Smooth muscle cell (in vitro differentiated cells): ENCODE results near the gene HPCAL1. TPM values are rescaled to one million over a fixed set of nuclear protein-coding genes. Genes with fewer than 3 reads are reported as not detected.

Experiments
- DNase-seq: peaks from one replicate; lab custom pipeline; 2025; ENCODE audit not compliant: unreplicated experiment; lab: John Stamatoyannopoulos, UW
- H2AFZ ChIP-seq: fragments of 200-600 bp; sonication (generic); 2 replicates; pipeline ENCODE4 v1.6.0; 2016; ENCODE audit warnings: antibody characterized with exemption, low read depth, mild to moderate bottlenecking
- H3F3A ChIP-seq: fragments of 200-600 bp; sonication (generic); 2 replicates; pipeline ENCODE4 v1.6.0; 2017; ENCODE audit warnings: antibody characterized with exemption, low read depth
- H3K27ac ChIP-seq: fragments of 200-600 bp; sonication (generic); 2 replicates; pipeline ENCODE4 v1.5.1; 2016; ENCODE audit warnings: low read depth, mild to moderate bottlenecking
- H3K27me3 ChIP-seq: fragments of 200-600 bp; sonication (generic); 2 replicates; pipeline ENCODE4 v1.6.1; 2016; ENCODE audit warnings: low read depth, mild to moderate bottlenecking
- H3K36me3 ChIP-seq: fragments of 200-600 bp; sonication (generic); 2 replicates; pipeline ENCODE4 v1.5.1; 2016; ENCODE audit warnings: low read depth
- H3K4me1 ChIP-seq: fragments of 200-600 bp; sonication (generic); 2 replicates; pipeline ENCODE4 v1.5.1; 2016; ENCODE audit warnings: low read depth
- H3K4me2 ChIP-seq: fragments of 200-600 bp; sonication (generic); 2 replicates; pipeline ENCODE4 v1.6.0; 2016; ENCODE audit warnings: mild to moderate bottlenecking
- H3K4me3 ChIP-seq: fragments of 200-600 bp; sonication (generic); 2 replicates; pipeline ENCODE4 v1.5.1; 2016; ENCODE audit warnings: mild to moderate bottlenecking
- H3K79me2 ChIP-seq: fragments of 200-600 bp; sonication (generic); 2 replicates; pipeline ENCODE4 v1.6.0; 2016; ENCODE audit warnings: low read depth, mild to moderate bottlenecking
- H3K9ac ChIP-seq: fragments of 200-600 bp; sonication (generic); 2 replicates; pipeline ENCODE4 v1.6.0; 2016; ENCODE audit warnings: low read depth
- H3K9me3 ChIP-seq: fragments of 200-600 bp; sonication (generic); replicated peaks from 2 replicates; pipeline ENCODE4 v1.5.1; 2016; ENCODE audit warnings: low read depth
- H4K20me1 ChIP-seq: fragments of 200-600 bp; sonication (generic); 2 replicates; pipeline ENCODE4 v1.6.0; 2016; ENCODE audit warnings: low read depth
- WGBS: methylation state at CpG from one replicate; pipeline ENCODE4 v1.1.7; 2016; ENCODE audit warnings: low lambda C conversion rate; 5-methylcytosine and 5-hydroxymethylcytosine counted together
- polyA plus RNA-seq: library from polyadenylated mRNA; unstranded; fragments of >200 nt; fragmentation: Nextera tagmentation; extraction: Ambion mirVana; gene quantifications from 2 replicates; pipeline ENCODE4 v1.2.1, GENCODE V29; 2016
- total RNA-seq: library from RNA; depleted of rRNA; stranded (reverse); fragments of >200 nt; gene quantifications from 2 replicates; pipeline ENCODE4 v1.2.3, GENCODE V29; 2014
- TF ChIP-seq, protein P1 (sequence below): fragments of 200-600 bp; sonication (generic); IDR thresholded peaks from 2 replicates; pipeline ENCODE4 v1.5.1; 2017; ENCODE audit warnings: borderline replicate concordance, mild to moderate bottlenecking, antibody characterized with exemption; ENCODE audit not compliant: insufficient read depth, poor library complexity, severe bottlenecking

Gene HPCAL1
- total and polyA plus RNA-seq, 2 experiments from 2014 or later: 11.7 to 15.8 TPM

DNA sequence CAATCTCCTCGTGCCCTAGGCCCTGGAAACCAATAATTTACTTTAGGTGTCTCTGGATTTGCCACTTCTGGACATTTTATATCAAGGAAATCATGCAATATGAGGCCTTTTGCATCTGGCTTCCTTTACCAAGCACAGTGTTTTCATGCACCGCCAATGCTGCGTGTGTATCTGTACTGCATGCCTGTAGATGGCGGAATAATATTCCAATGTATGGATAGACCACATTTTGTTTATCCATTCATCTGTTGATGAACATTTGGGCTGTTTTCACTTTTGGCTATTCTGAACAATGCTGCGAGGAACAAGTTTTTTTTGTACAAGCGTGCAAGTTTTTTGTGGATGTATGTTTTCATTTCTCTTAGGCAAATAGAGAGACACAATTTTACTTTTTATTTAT lies 18.9 kb downstream of the HPCAL1 start:
- TF ChIP-seq, protein P1, sequence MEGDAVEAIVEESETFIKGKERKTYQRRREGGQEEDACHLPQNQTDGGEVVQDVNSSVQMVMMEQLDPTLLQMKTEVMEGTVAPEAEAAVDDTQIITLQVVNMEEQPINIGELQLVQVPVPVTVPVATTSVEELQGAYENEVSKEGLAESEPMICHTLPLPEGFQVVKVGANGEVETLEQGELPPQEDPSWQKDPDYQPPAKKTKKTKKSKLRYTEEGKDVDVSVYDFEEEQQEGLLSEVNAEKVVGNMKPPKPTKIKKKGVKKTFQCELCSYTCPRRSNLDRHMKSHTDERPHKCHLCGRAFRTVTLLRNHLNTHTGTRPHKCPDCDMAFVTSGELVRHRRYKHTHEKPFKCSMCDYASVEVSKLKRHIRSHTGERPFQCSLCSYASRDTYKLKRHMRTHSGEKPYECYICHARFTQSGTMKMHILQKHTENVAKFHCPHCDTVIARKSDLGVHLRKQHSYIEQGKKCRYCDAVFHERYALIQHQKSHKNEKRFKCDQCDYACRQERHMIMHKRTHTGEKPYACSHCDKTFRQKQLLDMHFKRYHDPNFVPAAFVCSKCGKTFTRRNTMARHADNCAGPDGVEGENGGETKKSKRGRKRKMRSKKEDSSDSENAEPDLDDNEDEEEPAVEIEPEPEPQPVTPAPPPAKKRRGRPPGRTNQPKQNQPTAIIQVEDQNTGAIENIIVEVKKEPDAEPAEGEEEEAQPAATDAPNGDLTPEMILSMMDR: no peak
- no peaks in the 10 kb centered on the region for H3F3A ChIP-seq
- H3K36me3 ChIP-seq: no peaks in the 10 kb centered on the region

DNA sequence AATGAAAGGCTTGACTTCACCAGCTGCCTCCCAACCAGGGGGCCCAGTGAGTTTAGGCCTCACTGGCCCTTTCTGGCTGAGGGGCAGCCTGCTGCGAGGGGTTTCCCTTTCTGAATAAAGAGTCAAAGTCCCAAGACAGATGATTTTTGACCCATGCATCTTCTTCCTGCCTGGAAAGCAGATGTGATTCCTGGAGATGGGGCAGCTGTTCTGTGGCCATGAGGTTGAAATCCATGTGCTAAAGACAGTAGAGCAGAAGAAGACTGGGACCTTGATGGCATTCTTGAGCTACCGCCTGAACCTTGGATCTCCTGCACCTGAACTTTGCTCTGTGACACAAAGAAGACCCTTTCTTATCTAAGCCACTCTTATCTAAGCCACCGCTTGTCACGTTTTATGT lies 19.8 kb downstream of the HPCAL1 start:
- Histone ChIP-seq H3K79me2 (no peaks in the 10 kb centered on the region), H3F3A (no peaks in the 10 kb centered on the region), H4K20me1 (no peaks in the 10 kb centered on the region), H3K27me3 (no peaks in the 10 kb centered on the region), H3K4me3 (no peak overlapping the region), H3K9me3 (no peaks in the 10 kb centered on the region), H3K9ac (no peak overlapping the region), H3K4me1 (no peaks in the 10 kb centered on the region), H3K36me3 (no peaks in the 10 kb centered on the region), H2AFZ (no peak overlapping the region), H3K4me2 (no peak overlapping the region), H3K27ac (no peak overlapping the region)
- WGBS: 94% methylated on average over 4 of the region's 4 CpGs
- no peak for DNase-seq
- TF ChIP-seq, protein P1: no peak

More for the DNA sequence above, 18.9 kb downstream of the HPCAL1 start:
- no peak overlapping the region for H3K4me3 ChIP-seq
- DNase-seq: no peak
- H3K79me2 ChIP-seq: no peaks in the 10 kb centered on the region
- no peaks in the 10 kb centered on the region for H3K27me3 ChIP-seq
- no peaks in the 10 kb centered on the region for H4K20me1 ChIP-seq
- H3K27ac ChIP-seq: no peak overlapping the region
- H3K4me1 ChIP-seq: no peaks in the 10 kb centered on the region
- no peak overlapping the region for H3K9ac ChIP-seq
- H3K4me2 ChIP-seq: no peak overlapping the region
- H3K9me3 ChIP-seq: no peaks in the 10 kb centered on the region
- no peak overlapping the region for H2AFZ ChIP-seq
- WGBS: 85% methylated on average over 6 of the region's 6 CpGs

DNA sequence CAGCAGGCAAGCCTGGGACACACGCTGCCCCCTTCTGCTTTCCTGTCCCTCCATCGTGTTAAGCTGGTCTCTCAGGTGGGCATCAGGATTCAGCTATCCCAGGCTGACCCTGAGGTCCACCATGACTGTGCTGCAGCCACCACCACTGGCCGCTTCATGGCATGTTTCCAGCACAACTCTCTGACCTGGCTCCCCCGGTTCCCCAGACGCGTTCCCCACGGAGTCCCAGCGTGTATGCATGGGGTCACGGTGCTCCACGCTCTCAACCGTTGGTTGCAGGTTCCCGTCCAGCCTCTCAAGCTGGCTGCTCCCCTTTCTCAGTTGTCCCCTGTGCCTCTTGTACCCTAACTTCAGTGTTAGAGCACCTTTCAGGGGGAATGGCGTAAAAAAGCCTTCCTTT lies 20.3 kb downstream of the HPCAL1 start:
- Histone ChIP-seq H3K27ac (no peak overlapping the region), H3K9ac (no peak overlapping the region), H3K36me3 (no peaks in the 10 kb centered on the region), H3K4me3 (no peak overlapping the region), H3K4me1 (no peaks in the 10 kb centered on the region), H3F3A (no peaks in the 10 kb centered on the region), H3K9me3 (no peaks in the 10 kb centered on the region), H3K79me2 (no peaks in the 10 kb centered on the region), H3K4me2 (no peak overlapping the region), H3K27me3 (no peaks in the 10 kb centered on the region), H4K20me1 (no peaks in the 10 kb centered on the region), H2AFZ (no peak overlapping the region)
- DNase-seq: no peak
- TF ChIP-seq, protein P1: no peak
- 92% methylated on average over 13 of the region's 13 CpGs for WGBS

DNA sequence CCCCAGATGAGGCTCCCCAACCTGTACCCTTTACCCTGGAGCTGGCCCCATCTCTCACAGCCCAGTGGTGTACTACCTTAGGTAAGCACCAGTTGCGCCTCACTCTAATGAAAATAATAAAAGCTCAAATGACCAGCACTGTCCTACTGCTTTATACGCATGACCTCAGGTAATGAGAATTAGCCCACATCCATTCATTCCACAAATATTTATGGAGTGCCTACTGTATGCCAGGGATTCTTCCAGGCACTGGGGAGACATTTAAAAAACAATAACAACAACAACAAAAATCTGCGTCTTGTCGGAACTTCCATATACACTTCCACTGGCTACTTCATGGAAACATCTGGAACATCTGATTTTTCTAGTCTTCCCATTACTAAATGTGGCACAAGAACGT lies 20.8 kb downstream of the HPCAL1 start:
- Histone ChIP-seq H2AFZ (no peak overlapping the region), H3F3A (no peaks in the 10 kb centered on the region), H3K79me2 (no peaks in the 10 kb centered on the region), H3K9ac (no peak overlapping the region), H3K27ac (no peak overlapping the region), H3K36me3 (no peaks in the 10 kb centered on the region), H3K4me3 (no peak overlapping the region), H3K4me1 (no peaks in the 10 kb centered on the region), H3K4me2 (no peak overlapping the region), H3K27me3 (no peaks in the 10 kb centered on the region), H3K9me3 (no peaks in the 10 kb centered on the region), H4K20me1 (no peaks in the 10 kb centered on the region)
- DNase-seq: no peak
- WGBS: 96% methylated on average over 5 of the region's 5 CpGs
- TF ChIP-seq, protein P1: no peak
